Ramos (cell line): ENCODE measurements around the gene FUT4.
"Not testable (repeated sequence)": the region's sequence is repeated elsewhere in the genome, so short reads cannot be mapped to it uniquely, and the experiment has no call there.

Experiments
- in situ Hi-C: fragments of 300-500 bp; cut with MboI; formaldehyde crosslinking; loops from one replicate; pipeline ENCODE4 v1.14.3; 2022; ENCODE audit warnings: low sequenced_read_pairs; ENCODE audit not compliant: unreplicated experiment

Gene FUT4

GRCh38 chr11:94528551-94528950, 15.2 kb upstream of the FUT4 start:
- in situ Hi-C loops = no loop called here

- in situ Hi-C loops = no loop called here
Measured at GRCh38 chr11:94532211-94532610, 11.5 kb upstream of the FUT4 start.

- in situ Hi-C loops = no loop called here
Measured at GRCh38 chr11:94533206-94533605, 10.5 kb upstream of the FUT4 start.

- in situ Hi-C loops = no loop called here
Measured at GRCh38 chr11:94533696-94534630, 9.8 kb upstream of the FUT4 start.

- in situ Hi-C loops = no loop called here
Measured at GRCh38 chr11:94536386-94536785, 7.3 kb upstream of the FUT4 start.

- in situ Hi-C loops = no loop called here
Measured at GRCh38 chr11:94537031-94537600, 6.6 kb upstream of the FUT4 start.

GRCh38 chr11:94539420-94539819, 4.3 kb upstream of the FUT4 start:
- in situ Hi-C loops = no loop called here

- in situ Hi-C loops = no loop called here
Measured at GRCh38 chr11:94544646-94545263, 1.0 kb downstream of the FUT4 start.

- in situ Hi-C loops = no loop called here
Measured at GRCh38 chr11:94545264-94546161, 1.8 kb downstream of the FUT4 start.

GRCh38 chr11:94546162-94546470, 2.4 kb downstream of the FUT4 start:
- in situ Hi-C loops = no loop called here

- in situ Hi-C loops = no loop called here
Measured at GRCh38 chr11:94546886-94547285, 3.2 kb downstream of the FUT4 start.

GRCh38 chr11:94549146-94549545, 5.4 kb downstream of the FUT4 start:
- in situ Hi-C loops = no loop called here

GRCh38 chr11:94550513-94550912, 6.8 kb downstream of the FUT4 start:
- in situ Hi-C loops = no loop called here

- in situ Hi-C loops = no loop called here
Measured at GRCh38 chr11:94553938-94554337, 10.2 kb downstream of the FUT4 start.

GRCh38 chr11:94555752-94556329, 12.1 kb downstream of the FUT4 start:
- in situ Hi-C loops = not testable (repeated sequence)

GRCh38 chr11:94557421-94557820, 13.7 kb downstream of the FUT4 start:
- in situ Hi-C loops = no loop called here

- in situ Hi-C loops = no loop called here
Measured at GRCh38 chr11:94557992-94558391, 14.3 kb downstream of the FUT4 start.

GRCh38 chr11:94558468-94558867, 14.7 kb downstream of the FUT4 start:
- in situ Hi-C loops = no loop called here

- in situ Hi-C loops = no loop called here
Measured at GRCh38 chr11:94558932-94559331, 15.2 kb downstream of the FUT4 start.

GRCh38 chr11:94559361-94559760, 15.6 kb downstream of the FUT4 start:
- in situ Hi-C loops = no loop called here
